CD4-positive, alpha-beta T cell treated with Interleukin-6 for 4 hours (primary cell): ENCODE results near the gene LLCFC1.

ENCODE experiments used
- DNase-seq: peaks from one replicate; pipeline ENCODE4 v3.0.0-alpha.2; 2020; ENCODE audit warnings: mixed read lengths

The LLCFC1 gene

GRCh38 chr7:142939226-142939910 lies at the start of gene LLCFC1:
Gene LLCFC1 (plus strand): TSS chr7:142939484. CDS start chr7:142939622, 138 bp downstream.
- peak; percentile 8 for DNase-seq

- DNase-seq: no peak
These were observed 49.5 kb upstream of the LLCFC1 start for GRCh38 chr7:142889816-142890215.

GRCh38 chr7:142890874-142891485 lies 48.3 kb upstream of the LLCFC1 start:
- no peak for DNase-seq

GRCh38 chr7:142891490-142892082 lies 47.7 kb upstream of the LLCFC1 start:
- DNase-seq: no peak

- DNase-seq: no peak
These were observed 46.3 kb upstream of the LLCFC1 start for GRCh38 chr7:142892951-142893350.

- DNase-seq: no peak
These were observed 44.9 kb upstream of the LLCFC1 start for GRCh38 chr7:142894112-142894984.

- DNase-seq: no peak
These were observed 44.2 kb upstream of the LLCFC1 start for GRCh38 chr7:142894985-142895593.

GRCh38 chr7:142896151-142896550 lies 43.1 kb upstream of the LLCFC1 start:
- no peak for DNase-seq

GRCh38 chr7:142896741-142897379 lies 42.4 kb upstream of the LLCFC1 start:
- DNase-seq: no peak

GRCh38 chr7:142897691-142898090 lies 41.6 kb upstream of the LLCFC1 start:
- no peak for DNase-seq

GRCh38 chr7:142898377-142899170 lies 40.7 kb upstream of the LLCFC1 start:
- DNase-seq: no peak

GRCh38 chr7:142899661-142900060 lies 39.6 kb upstream of the LLCFC1 start:
- DNase-seq: no peak

- DNase-seq: no peak
These were observed 37.6 kb upstream of the LLCFC1 start for GRCh38 chr7:142901426-142902259.

GRCh38 chr7:142904128-142904527 lies 35.2 kb upstream of the LLCFC1 start:
- DNase-seq: no peak

GRCh38 chr7:142905759-142906158 lies 33.5 kb upstream of the LLCFC1 start:
- no peak for DNase-seq

GRCh38 chr7:142906643-142907042 lies 32.6 kb upstream of the LLCFC1 start:
- no peak for DNase-seq

GRCh38 chr7:142908290-142908689 lies 31.0 kb upstream of the LLCFC1 start:
- no peak for DNase-seq

GRCh38 chr7:142908921-142909890 lies 30.1 kb upstream of the LLCFC1 start:
- no peak for DNase-seq

- DNase-seq: no peak
These were observed 29.3 kb upstream of the LLCFC1 start for GRCh38 chr7:142910031-142910433.
